K562 (cell line): ENCODE measurements around the gene NOXRED1. TPM values are rescaled to one million over a fixed set of nuclear protein-coding genes. Genes with fewer than 3 reads are reported as not detected.

Experiments
- ATAC-seq: fragments of 200-7000 bp; cut with Tn5 transposase; 3 replicates; pipeline ENCODE4 v1.9.1; 2020; ENCODE audit warnings: moderate library complexity
- BruUV-seq: library from RNA; stranded (reverse); fragments of 400-500 nt; replicated peaks from 2 replicates; lab custom pipeline; 2021; lab: Mats Ljungman, UMichigan
- CTCF ChIA-PET: fragments of 300-600 bp; formaldehyde crosslinking; extraction: SDS; loops from one replicate; lab custom pipeline; 2021; ENCODE audit warnings: low intra/inter-chr PET ratio; lab: Yijun Ruan, JAX
- POLR2A ChIA-PET: fragments of 300-600, 350-650 bp; sonication (Branson Sonifier 250); formaldehyde crosslinking; extraction: SDS; loops from one replicate; lab custom pipeline; 2021; ENCODE audit warnings: antibody characterized with exemption, inconsistent platforms; lab: Yijun Ruan, JAX
- DNase-seq, 4 experiments: peaks; one replicate each; pipeline versions ENCODE4 v3.0.0 to v3.0.0-alpha.2; 2011 to 2018; ENCODE audit warnings: low spot score in 3 of 4, mixed read lengths in 3 of 4; ENCODE audit errors: extremely low read depth in 1 of 4
- FAIRE-seq: peaks from 2 replicates; lab custom pipeline; 2011; peaks lifted over from hg19 to GRCh38; lab: Jason Lieb, UNC
- H2AFZ ChIP-seq: 2 replicates; pipeline ENCODE4 v1.6.0; 2011; ENCODE audit warnings: low read depth, low read length, control low read depth, inconsistent platforms
- H3K27ac ChIP-seq: fragments of 200-600 bp; 3 replicates; pipeline ENCODE4 v1.8.0; 2011; ENCODE audit warnings: low read depth, mild to moderate bottlenecking, control low read depth, inconsistent platforms, low read length, moderate library complexity, mixed read lengths; ENCODE audit errors: extremely low read depth
- H3K27me3 ChIP-seq, 2 experiments: fragments of 300-600 bp in 1 of 2; 2 replicates in 1 of 2; 3 replicates in 1 of 2; pipeline versions ENCODE4 v1.6.0 to v1.8.0; 2011; ENCODE audit warnings: inconsistent platforms in 2 of 2, low read length in 2 of 2, mild to moderate bottlenecking in 1 of 2, mixed read lengths in 1 of 2, moderate library complexity in 1 of 2; ENCODE audit not compliant: control insufficient read depth in 2 of 2, insufficient read depth in 2 of 2
- H3K36me3 ChIP-seq: fragments of 300-600 bp; 3 replicates; pipeline ENCODE4 v1.8.0; 2011; ENCODE audit warnings: mild to moderate bottlenecking, low read length, inconsistent platforms; ENCODE audit not compliant: control insufficient read depth, insufficient read depth
- H3K4me1 ChIP-seq, 2 experiments: fragments of 200-600 bp in 1 of 2; replicated peaks in 1 of 2; 2 replicates in 1 of 2; 3 replicates in 1 of 2; pipeline versions ENCODE4 v1.5.1 to v1.8.0; 2011; ENCODE audit warnings: inconsistent platforms in 2 of 2, low read length in 2 of 2, mild to moderate bottlenecking in 1 of 2, mixed read lengths in 1 of 2, moderate library complexity in 1 of 2; ENCODE audit not compliant: control insufficient read depth in 2 of 2, insufficient read depth in 2 of 2
- H3K4me2 ChIP-seq: 2 replicates; pipeline ENCODE4 v1.6.1; 2011; ENCODE audit warnings: low read length, control low read depth, inconsistent platforms, mixed read lengths; ENCODE audit not compliant: insufficient read depth
- H3K4me3 ChIP-seq: fragments of 200-600 bp; sonication (generic), shearing (Covaris generic); 2 replicates; pipeline ENCODE4 v1.5.1; 2016; ENCODE audit warnings: control low read depth, inconsistent platforms
- H3K79me2 ChIP-seq: fragments of 200-600 bp; 3 replicates; pipeline ENCODE4 v1.8.0; 2011; ENCODE audit warnings: low read length, inconsistent platforms; ENCODE audit not compliant: control insufficient read depth, insufficient read depth
- H3K9ac ChIP-seq, 2 experiments: 2 replicates each; pipeline versions ENCODE4 v1.6.0 to v1.6.1; 2011; ENCODE audit warnings: low read depth in 2 of 2, low read length in 2 of 2, control low read depth in 1 of 2, inconsistent platforms in 1 of 2, mild to moderate bottlenecking in 1 of 2, mixed read lengths in 1 of 2; ENCODE audit not compliant: insufficient read depth in 1 of 2
- H3K9me1 ChIP-seq: one replicate; pipeline ENCODE4 v1.6.0; 2011; ENCODE audit warnings: inconsistent platforms, mild to moderate bottlenecking, low read length, moderate library complexity; ENCODE audit not compliant: control insufficient read depth, insufficient read depth
- H3K9me3 ChIP-seq: replicated peaks from 2 replicates; pipeline ENCODE4 v1.5.1; 2011; ENCODE audit warnings: low read depth, low read length, inconsistent platforms; ENCODE audit not compliant: control insufficient read depth, insufficient read depth
- H4K20me1 ChIP-seq: replicated peaks from 2 replicates; pipeline ENCODE4 v1.6.1; 2011; ENCODE audit warnings: low read length, inconsistent platforms, mixed read lengths; ENCODE audit not compliant: control insufficient read depth, insufficient read depth
- CBX8 ChIP-seq: fragments of 200-600 bp; sonication (generic); IDR thresholded peaks from 2 replicates; pipeline ENCODE4 v1.6.1; 2012; ENCODE audit warnings: borderline replicate concordance, mixed run types, low read depth, mild to moderate bottlenecking, moderate library complexity, mixed read lengths, low read length, control low read depth, inconsistent platforms; ENCODE audit not compliant: poor library complexity, severe bottlenecking; ENCODE audit errors: extremely low read depth
- DEAF1 ChIP-seq: fragments of 450-650 bp; formaldehyde crosslinking; IDR thresholded peaks from 2 replicates; pipeline ENCODE4 v1.4.0; 2020; ENCODE audit warnings: mild to moderate bottlenecking, moderate library complexity
- ETV1 ChIP-seq: fragments of 450-650 bp; conservative IDR thresholded peaks from 2 replicates; pipeline ENCODE4 v1.6.1; 2016; ENCODE audit warnings: missing genetic modification characterization, control low read depth, low read depth, missing compliant biosample characterization
- HMG20B ChIP-seq: fragments of 250-450 bp; sonication (Bioruptor Pico); IDR thresholded peaks from 2 replicates; pipeline ENCODE4 v1.5.0; 2021; ENCODE audit warnings: mild to moderate bottlenecking
- HNRNPH1 ChIP-seq: fragments of 200-400 bp; formaldehyde crosslinking; optimal IDR thresholded peaks from 2 replicates; pipeline ENCODE3; 2017; ENCODE audit warnings: low read depth, mild to moderate bottlenecking, low read length, moderate library complexity
- HOXB6 ChIP-seq: fragments of 250-450 bp; sonication (Bioruptor Pico); IDR thresholded peaks from 2 replicates; pipeline ENCODE4 v1.5.1; 2022; ENCODE audit warnings: mild to moderate bottlenecking, borderline replicate concordance
- KDM1A ChIP-seq, 2 experiments: fragments of 450-650 bp; IDR thresholded peaks; 2 replicates each; pipeline ENCODE4 v1.6.1; 2016; ENCODE audit warnings: mild to moderate bottlenecking in 2 of 2
- LCOR ChIP-seq: sonication (generic); formaldehyde crosslinking; IDR thresholded peaks from 2 replicates; pipeline ENCODE4 v1.8.0; 2022; ENCODE audit warnings: mild to moderate bottlenecking, missing genetic modification reagents
- NFXL1 ChIP-seq: fragments of 450-650 bp; formaldehyde crosslinking; IDR thresholded peaks from 2 replicates; pipeline ENCODE4 v1.4.0; 2021; ENCODE audit warnings: mild to moderate bottlenecking
- RBFOX2 ChIP-seq: fragments of 200-400 bp; formaldehyde crosslinking; IDR thresholded peaks from 2 replicates; pipeline ENCODE4 v1.6.1; 2017; ENCODE audit warnings: low read depth, mild to moderate bottlenecking, low read length, moderate library complexity
- SIN3B ChIP-seq: fragments of 450-650 bp; IDR thresholded peaks from 2 replicates; pipeline ENCODE4 v1.6.1; 2017; ENCODE audit warnings: low read depth, mild to moderate bottlenecking, moderate library complexity
- SP1 ChIP-seq: sonication (generic); formaldehyde crosslinking; IDR thresholded peaks from 2 replicates; pipeline ENCODE4 v1.8.1; 2022; ENCODE audit warnings: mild to moderate bottlenecking, missing genetic modification reagents
- TBP ChIP-seq: optimal IDR thresholded peaks from 2 replicates; pipeline ENCODE3; 2011; ENCODE audit warnings: low read depth, low read length, improper control_type of control experiment
- WGBS: fragments of 100-300 bp; shearing (Covaris generic); methylation state at CpG from one replicate; pipeline ENCODE4 v1.1.6; 2016; ENCODE audit warnings: low coverage, mixed read lengths; ENCODE audit not compliant: insufficient coverage; ENCODE audit errors: missing lambda C conversion rate; 5-methylcytosine and 5-hydroxymethylcytosine counted together
- in situ Hi-C: fragments of 300-500 bp; cut with MboI; formaldehyde crosslinking; loops from 4 replicates; pipeline ENCODE4 v1.15.0; 2018; ENCODE audit warnings: inconsistent platforms, mixed read lengths
- intact Hi-C: fragments of 100-400 bp; cut with micrococcal nuclease; formaldehyde crosslinking; loops from 2 replicates; pipeline ENCODE4 v1.14.2; 2022
- polyA plus RNA-seq, 8 experiments: library from polyadenylated mRNA; depleted of rRNA in 4 of 8; stranded (reverse) in 5 of 8; unstranded in 3 of 8; fragments of >200 nt; fragmentation: Nextera tagmentation in 2 of 8; fragmentation: Illumina TruSeq in 1 of 8; extraction: Ambion mirVana in 2 of 8; extraction: Trizol in 1 of 8; gene quantifications; 2 replicates each; pipeline versions ENCODE4 v1.2.1 to v1.2.3, GENCODE V29; 2011 to 2014; ENCODE audit warnings: inconsistent platforms in 1 of 8, missing spikeins in 1 of 8
- total RNA-seq, 7 experiments: library from RNA; depleted of rRNA in 6 of 7; stranded (reverse); fragments of >200 nt in 6 of 7; fragmentation: Illumina TruSeq in 2 of 7; extraction: Trizol in 2 of 7; gene quantifications; 2 replicates each; pipeline versions ENCODE4 v1.2.1 to v1.2.3, GENCODE V29; 2011 to 2021; ENCODE audit warnings: low replicate concordance in 1 of 7
- TF ChIP-seq, protein P1 (sequence below), 2 experiments: fragments of 450-650 bp; IDR thresholded peaks; 2 replicates each; pipeline ENCODE4 v1.6.1; 2016; ENCODE audit warnings: mild to moderate bottlenecking in 2 of 2, borderline replicate concordance in 1 of 2, low read depth in 1 of 2, moderate library complexity in 1 of 2

NOXRED1 gene
- total and polyA plus RNA-seq, 9 of the 15 experiments (the other 6 are each of a cell fraction or from before 2014, with no cell fraction given) = 0.15 to 0.85 (median 0.30) TPM

DNA sequence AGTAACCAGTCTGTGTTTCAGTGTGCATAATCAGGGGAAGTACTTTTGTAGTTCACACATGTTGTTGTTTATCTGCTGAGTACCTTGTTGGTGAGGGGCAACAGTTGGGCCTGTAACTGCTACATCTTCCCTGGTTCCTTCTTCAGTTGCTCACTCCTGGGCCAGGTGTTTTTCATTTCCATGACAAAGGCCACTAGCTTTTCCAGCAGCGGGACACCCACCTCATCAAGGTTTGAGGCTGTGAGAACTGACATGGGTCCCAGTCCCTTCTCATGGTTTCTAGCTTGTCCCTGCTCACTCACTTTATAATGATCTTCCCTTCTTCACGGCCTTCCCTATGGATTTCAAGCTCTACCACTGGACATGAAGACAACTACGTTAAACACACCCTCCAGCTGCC, 1.5 kb upstream of the NOXRED1 start:
- H3K9me1 ChIP-seq = no peaks in the 10 kb centered on the region
- H3K36me3 ChIP-seq = peaks cover 37% of the 10 kb centered on the region; the same call in 2 of the 3 replicates
- no peaks in the 10 kb centered on the region for H3K9me3 ChIP-seq
- ATAC-seq (no peak), DNase-seq (no peak), FAIRE-seq (no peak)
- no peak overlapping the region for H3K4me2 ChIP-seq
- POLR2A ChIA-PET = interaction anchor here (1.2 kb wide), 1 partner anchor 18 kb away, joined by 3 read pairs; no protein-coding TSS in a partner anchor
- intact Hi-C loops (no loop called here), in situ Hi-C loops (no loop called here)
- H3K27me3 ChIP-seq = no peaks in the 10 kb centered on the region
- H3K27ac ChIP-seq = no peak overlapping the region
- no peaks in the 10 kb centered on the region for H4K20me1 ChIP-seq
- no peak overlapping the region for H3K4me3 ChIP-seq
- CTCF ChIA-PET = no interaction called here
- 62% methylated on average over 3 of the region's 3 CpGs for WGBS
- BruUV-seq = no TSS peak
- H3K79me2 ChIP-seq = no peaks in the 10 kb centered on the region
- no peak overlapping the region for H3K9ac ChIP-seq
- H2AFZ ChIP-seq = no peak overlapping the region
- no peaks in the 10 kb centered on the region for H3K4me1 ChIP-seq
- TF ChIP-seq LCOR (CRISPR knock-in tag) (no peak), HOXB6 (no peak), SP1 (CRISPR knock-in tag) (no peak), HMG20B (CRISPR knock-in tag) (no peak), RBFOX2 (no peak), HNRNPH1 (no peak), SIN3B (no peak), TBP (no peak), ETV1 (tag) (no peak), CBX8 (no peak), NFXL1 (CRISPR knock-in tag) (no peak), DEAF1 (CRISPR knock-in tag) (no peak), KDM1A (IDR thresholded peaks at IDR 0.05) (no peak)
- TF ChIP-seq, protein P1, sequence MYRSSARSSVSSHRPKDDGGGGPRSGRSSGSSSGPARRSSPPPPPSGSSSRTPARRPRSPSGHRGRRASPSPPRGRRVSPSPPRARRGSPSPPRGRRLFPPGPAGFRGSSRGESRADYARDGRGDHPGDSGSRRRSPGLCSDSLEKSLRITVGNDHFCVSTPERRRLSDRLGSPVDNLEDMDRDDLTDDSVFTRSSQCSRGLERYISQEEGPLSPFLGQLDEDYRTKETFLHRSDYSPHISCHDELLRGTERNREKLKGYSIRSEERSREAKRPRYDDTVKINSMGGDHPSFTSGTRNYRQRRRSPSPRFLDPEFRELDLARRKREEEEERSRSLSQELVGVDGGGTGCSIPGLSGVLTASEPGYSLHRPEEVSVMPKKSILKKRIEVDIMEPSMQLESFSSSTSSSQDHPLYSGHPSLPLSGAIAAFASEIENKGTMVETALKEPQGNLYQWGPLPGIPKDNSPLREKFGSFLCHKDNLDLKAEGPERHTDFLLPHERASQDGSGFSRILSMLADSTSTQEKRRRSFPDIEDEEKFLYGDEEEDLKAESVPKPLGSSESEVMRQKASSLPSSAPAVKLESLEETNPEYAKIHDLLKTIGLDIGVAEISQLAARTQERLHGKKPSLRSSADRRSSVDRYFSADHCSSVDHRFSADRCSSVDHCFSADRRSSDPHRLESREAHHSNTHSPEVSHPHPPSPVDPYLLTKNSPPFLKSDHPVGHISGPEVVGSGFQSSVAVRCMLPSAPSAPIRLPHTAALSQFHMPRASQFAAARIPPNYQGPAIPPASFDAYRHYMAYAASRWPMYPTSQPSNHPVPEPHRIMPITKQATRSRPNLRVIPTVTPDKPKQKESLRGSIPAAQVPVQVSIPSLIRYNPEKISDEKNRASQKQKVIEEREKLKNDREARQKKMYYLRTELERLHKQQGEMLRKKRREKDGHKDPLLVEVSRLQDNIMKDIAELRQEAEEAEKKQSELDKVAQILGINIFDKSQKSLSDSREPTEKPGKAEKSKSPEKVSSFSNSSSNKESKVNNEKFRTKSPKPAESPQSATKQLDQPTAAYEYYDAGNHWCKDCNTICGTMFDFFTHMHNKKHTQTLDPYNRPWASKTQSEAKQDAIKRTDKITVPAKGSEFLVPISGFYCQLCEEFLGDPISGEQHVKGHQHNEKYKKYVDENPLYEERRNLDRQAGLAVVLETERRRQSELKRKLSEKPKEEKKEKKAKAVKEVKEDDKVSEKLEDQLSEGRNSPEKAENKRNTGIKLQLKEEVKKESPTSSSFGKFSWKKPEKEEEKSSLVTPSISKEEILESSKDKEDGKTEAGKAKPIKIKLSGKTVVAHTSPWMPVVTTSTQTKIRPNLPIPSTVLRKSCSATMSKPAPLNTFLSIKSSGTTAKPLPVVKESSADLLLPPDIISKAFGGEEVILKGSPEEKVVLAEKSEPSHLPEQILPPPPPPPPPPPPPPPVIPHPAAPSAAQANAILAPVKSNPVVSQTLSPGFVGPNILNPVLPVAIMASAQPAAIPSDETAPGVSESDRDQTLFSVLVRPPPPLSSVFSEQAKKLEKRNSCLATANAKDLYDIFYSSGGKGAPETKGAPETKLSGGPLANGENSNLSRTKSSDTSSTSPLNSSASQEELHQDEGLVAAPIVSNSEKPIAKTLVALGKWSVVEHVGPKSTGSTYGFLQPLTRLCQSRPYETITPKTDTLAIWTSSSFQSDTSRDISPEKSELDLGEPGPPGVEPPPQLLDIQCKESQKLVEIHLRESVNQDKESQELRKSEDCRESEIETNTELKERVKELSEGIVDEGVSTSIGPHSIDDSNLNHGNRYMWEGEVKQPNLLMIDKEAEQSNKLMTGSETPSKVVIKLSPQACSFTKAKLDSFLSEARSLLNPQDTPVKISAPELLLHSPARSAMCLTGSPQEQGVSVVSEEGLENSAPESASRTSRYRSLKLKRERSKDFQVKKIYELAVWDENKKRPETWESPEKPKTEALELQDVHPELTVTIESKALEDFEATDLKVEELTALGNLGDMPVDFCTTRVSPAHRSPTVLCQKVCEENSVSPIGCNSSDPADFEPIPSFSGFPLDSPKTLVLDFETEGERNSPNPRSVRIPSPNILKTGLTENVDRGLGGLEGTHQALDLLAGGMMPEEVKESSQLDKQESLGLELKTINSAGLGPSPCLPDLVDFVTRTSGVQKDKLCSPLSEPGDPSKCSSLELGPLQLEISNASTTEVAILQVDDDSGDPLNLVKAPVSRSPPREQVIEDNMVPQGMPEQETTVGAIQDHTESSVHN (IDR thresholded peaks at IDR 0.05; ENCODE audit: borderline replicate concordance in 1 of 2, low read depth in 1 of 2) = no peak
